Aorta (tissue), 5 donors: ENCODE measurements around the gene SMURF1. TPM values are rescaled to one million over a fixed set of nuclear protein-coding genes. Genes with fewer than 3 reads are reported as not detected.
A peak's percentile ranks its signal among the peaks of the same experiment; 100 is the strongest.

Source experiments
- ATAC-seq: fragments of 200-7000 bp; cut with Tn5 transposase; one replicate; pipeline ENCODE4 v1.9.1; 2022; ENCODE audit warnings: moderate library complexity; ENCODE audit not compliant: low FRiP score
- DNase-seq, 2 donors: peaks; one replicate each; pipeline ENCODE4 v3.0.0-alpha.2; 2020
- H3K27ac ChIP-seq, 2 donors: one replicate each; pipeline ENCODE4 v1.5.1; 2013; ENCODE audit warnings: low read length in 2 of 2, mild to moderate bottlenecking in 2 of 2, moderate library complexity in 2 of 2, control low read depth in 1 of 2, inconsistent platforms in 1 of 2, low read depth in 1 of 2
- H3K27me3 ChIP-seq, 2 donors: one replicate each; pipeline ENCODE4 v1.6.1; 2013; ENCODE audit warnings: control low read depth in 1 of 2, low read length in 1 of 2, mild to moderate bottlenecking in 1 of 2, moderate library complexity in 1 of 2; ENCODE audit not compliant: insufficient read depth in 2 of 2, control insufficient read depth in 1 of 2
- H3K36me3 ChIP-seq, 2 donors: one replicate each; pipeline ENCODE4 v1.6.1; 2013; ENCODE audit warnings: control low read depth in 1 of 2, low read length in 1 of 2, mild to moderate bottlenecking in 1 of 2; ENCODE audit not compliant: insufficient read depth in 2 of 2, control insufficient read depth in 1 of 2
- H3K4me1 ChIP-seq, 2 donors: one replicate each; pipeline ENCODE4 v1.6.1; 2013; ENCODE audit warnings: low read length in 2 of 2, control low read depth in 1 of 2, mild to moderate bottlenecking in 1 of 2, moderate library complexity in 1 of 2; ENCODE audit not compliant: insufficient read depth in 2 of 2, control insufficient read depth in 1 of 2
- H3K4me3 ChIP-seq, 2 donors: one replicate each; pipeline ENCODE4 v1.5.1; 2013; ENCODE audit warnings: low read length in 2 of 2, control low read depth in 1 of 2, mild to moderate bottlenecking in 1 of 2
- H3K9me3 ChIP-seq: one replicate; pipeline ENCODE4 v1.6.1; 2013; ENCODE audit warnings: mild to moderate bottlenecking, low read length; ENCODE audit not compliant: control insufficient read depth
- WGBS, 2 donors: extraction: QIAGEN DNeasy Blood & Tissue Kit; methylation state at CpG; one replicate each; pipeline ENCODE4 v1.1.7; 2013; 5-methylcytosine and 5-hydroxymethylcytosine counted together
- intact Hi-C, 2 donors: fragments of 100-400 bp; cut with DNase I; formaldehyde crosslinking; loops; one replicate each; pipeline versions ENCODE4 v1.14.2 to v1.15.0; 2022
- polyA plus RNA-seq, 2 donors: library from polyadenylated mRNA; stranded (reverse); fragments of 200-250 nt; gene quantifications; one replicate each; pipeline ENCODE4 v1.2.3, GENCODE V29; 2013
- total RNA-seq, 2 donors: library from RNA; stranded (reverse); fragmentation: NEBNext Ultra II Directional; extraction: Animal tissue kit (Norgen Biotek cat#: 25700); gene quantifications; one replicate each; pipeline ENCODE4 v1.2.1, GENCODE V29; 2021
- donor health status: healthy with polysubstance abuse.
- donor health status: Bipolar disorder and iron deficiency.
- donor health status: DM: no; HTN: no; CAD: no.
- donor health status: DM: no; HTN: no; CAD: no.
- donor health status: DM: yes; HTN: yes; CAD: no.

SMURF1 gene
- total and polyA plus RNA-seq, 4 donors, result 8.1 to 47.9 (median 30.5) TPM

DNA sequence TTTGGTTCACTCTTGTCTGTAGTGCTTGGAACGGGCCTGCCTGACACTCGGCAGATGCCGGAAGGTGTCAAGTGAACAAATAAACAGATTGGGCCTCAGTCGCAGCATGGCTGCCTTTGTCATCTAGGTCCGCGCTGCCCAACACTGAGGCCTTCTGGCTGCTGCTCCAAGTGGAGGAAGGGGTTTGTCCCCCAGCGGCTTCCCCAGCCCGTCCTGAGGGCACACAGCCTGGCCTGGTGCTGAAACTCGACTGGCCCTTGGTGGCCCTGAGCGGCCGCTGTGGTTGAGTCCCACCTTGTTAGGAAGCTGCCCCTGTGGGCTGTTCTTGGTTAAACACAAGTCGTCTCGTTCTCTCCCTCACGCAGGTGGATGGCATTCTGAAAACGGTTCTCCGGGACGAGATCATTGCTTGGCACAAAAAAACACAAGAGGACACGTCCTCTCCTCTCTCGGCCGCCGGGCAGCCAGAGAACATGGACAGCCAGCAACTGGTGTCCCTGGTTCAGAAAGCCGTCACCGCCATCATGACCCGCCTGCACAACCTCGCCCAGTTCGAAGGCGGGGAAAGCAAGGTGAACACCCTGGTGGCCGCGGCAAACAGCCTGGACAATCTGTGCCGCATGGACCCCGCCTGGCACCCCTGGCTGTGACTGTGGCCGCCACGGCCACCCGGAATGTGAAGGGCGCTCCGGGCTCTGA is 132.1 kb downstream of the SMURF1 start:
- H3K27ac ChIP-seq, result no peak overlapping the region
- H3K4me1 ChIP-seq, result no peaks in the 10 kb centered on the region
- no peaks in the 10 kb centered on the region for H3K27me3 ChIP-seq
- H3K9me3 ChIP-seq, result no peaks in the 10 kb centered on the region
- DNase-seq (peak in 1 of 2 donors; percentile 42), ATAC-seq (no peak)
- 94% methylated on average over 36 of the region's 36 CpGs for WGBS, 2 donors
- intact Hi-C loops, result no loop called here
- peaks cover 0 to 17% of the 10 kb centered on the region in 2 donors for H3K36me3 ChIP-seq
- H3K4me3 ChIP-seq, result no peak overlapping the region

DNA sequence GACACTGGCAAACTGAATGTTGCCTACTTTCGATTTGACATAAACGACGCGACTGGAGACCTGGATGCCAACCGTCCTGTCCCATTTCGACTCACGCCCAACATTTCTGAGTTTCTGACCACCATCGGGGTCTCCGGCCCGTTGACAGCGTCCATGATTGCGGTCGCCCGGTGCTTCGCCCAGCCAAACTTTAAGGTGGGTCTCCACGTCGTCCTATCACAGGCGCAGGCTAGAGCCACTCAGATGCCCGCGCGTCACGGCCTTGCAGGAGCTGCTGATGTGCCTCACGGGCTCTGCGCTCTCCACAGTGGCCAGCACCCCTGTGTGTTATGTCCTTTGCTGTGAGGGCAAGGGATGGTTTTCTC is 132.6 kb downstream of the SMURF1 start:
- H3K9me3 ChIP-seq, result no peaks in the 10 kb centered on the region
- intact Hi-C loops, result no loop called here
- peak in 1 of 2 donors; percentile 31 for DNase-seq
- H3K4me1 ChIP-seq, result no peaks in the 10 kb centered on the region
- H3K27me3 ChIP-seq, result no peaks in the 10 kb centered on the region
- 97 to 98% methylated on average over 24 of the region's 24 CpGs for WGBS, 2 donors
- peaks cover 0 to 19% of the 10 kb centered on the region in 2 donors for H3K36me3 ChIP-seq
- no peak overlapping the region for H3K4me3 ChIP-seq
- no peak for ATAC-seq
- no peak overlapping the region for H3K27ac ChIP-seq

DNA sequence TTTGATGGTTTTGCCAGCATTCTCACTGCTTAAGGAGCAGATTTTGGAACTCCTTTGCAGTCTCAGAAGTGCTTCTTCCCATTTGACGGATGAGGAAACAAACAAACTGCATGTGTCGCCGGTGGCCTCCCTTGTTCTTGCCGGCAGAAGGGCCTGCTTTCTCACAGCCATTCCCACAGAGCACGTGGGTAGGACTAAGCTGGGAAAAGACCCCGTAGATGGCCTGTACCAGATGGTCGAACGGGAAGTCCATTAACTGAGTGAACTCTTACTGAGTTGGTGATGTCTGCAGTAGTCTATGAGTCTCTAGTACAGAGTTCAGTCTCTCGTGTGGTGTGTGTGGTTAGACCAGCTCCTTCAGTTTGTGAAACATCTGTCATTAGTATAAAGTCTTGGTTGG is 133.6 kb downstream of the SMURF1 start:
- no peaks in the 10 kb centered on the region for H3K27me3 ChIP-seq
- DNase-seq, result no peak
- WGBS, 2 donors, result 88 to 90% methylated on average over 9 of the region's 9 CpGs
- peaks cover 4 to 24% of the 10 kb centered on the region in 2 donors for H3K36me3 ChIP-seq
- no peaks in the 10 kb centered on the region for H3K4me1 ChIP-seq
- H3K27ac ChIP-seq, result no peak overlapping the region
- H3K4me3 ChIP-seq, result no peak overlapping the region
- ATAC-seq, result no peak
- intact Hi-C loops, result no loop called here
- H3K9me3 ChIP-seq, result no peaks in the 10 kb centered on the region

DNA sequence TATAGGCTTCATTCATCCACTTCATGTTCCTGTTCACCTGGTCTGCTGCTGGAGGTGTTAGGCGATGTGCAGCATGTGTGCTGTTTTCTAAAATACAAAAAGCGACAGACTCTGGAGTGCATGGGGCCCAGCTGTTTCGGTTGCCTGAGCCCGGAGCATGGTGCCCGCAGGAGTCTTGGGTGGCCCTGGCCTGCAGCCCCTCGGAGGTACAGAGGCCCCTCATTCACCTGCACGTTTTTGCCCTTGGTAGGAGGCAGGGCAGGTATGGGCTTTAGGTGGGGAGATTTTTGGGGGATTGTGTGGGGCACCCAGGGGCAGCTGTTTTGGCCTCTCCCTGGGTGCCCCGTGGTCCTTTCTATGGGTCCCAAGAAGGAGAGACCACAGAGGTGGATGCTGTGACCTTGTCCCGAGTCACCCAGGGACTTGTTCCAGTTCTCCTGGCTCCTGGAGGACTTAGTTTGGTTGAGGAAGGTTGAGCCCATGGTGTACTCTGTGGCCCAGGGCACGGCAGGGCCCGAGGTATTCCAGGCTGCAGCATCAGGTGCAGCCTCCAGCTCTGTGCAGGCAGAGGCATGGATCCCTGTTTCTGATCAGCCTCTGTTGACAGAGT is 134.9 kb downstream of the SMURF1 start:
- intact Hi-C loops, result no loop called here
- 92% methylated on average over 11 of the region's 11 CpGs for WGBS, 2 donors
- Histone ChIP-seq H3K27ac (no peak overlapping the region), H3K4me3 (no peak overlapping the region), H3K27me3 (no peaks in the 10 kb centered on the region), H3K4me1 (no peaks in the 10 kb centered on the region), H3K9me3 (no peaks in the 10 kb centered on the region), H3K36me3 (peaks cover 5 to 25% of the 10 kb centered on the region in 2 donors)
- ATAC-seq (no peak), DNase-seq (peak in 1 of 2 donors; percentile 4)

DNA sequence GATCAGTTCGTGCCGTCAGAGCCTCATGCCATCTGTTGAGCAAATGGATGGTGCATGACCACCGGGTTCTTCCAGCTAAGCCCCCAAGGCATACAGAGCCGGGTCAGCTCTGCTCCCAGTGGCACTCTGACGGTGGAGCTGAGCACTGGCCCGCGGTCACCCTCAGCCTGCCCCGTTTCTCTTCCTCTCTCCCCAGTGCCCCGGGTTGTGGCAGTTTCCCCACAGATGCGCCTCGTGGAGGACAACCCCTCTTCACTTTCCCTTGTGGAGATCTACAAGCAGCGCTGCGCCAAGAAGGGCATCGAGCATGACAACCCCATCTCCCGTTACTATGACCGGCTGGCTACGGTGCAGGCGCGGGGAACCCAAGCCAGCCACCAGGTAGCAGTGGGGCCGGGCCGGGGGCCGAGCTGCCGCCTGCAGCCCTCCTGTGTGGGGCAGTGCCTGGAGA is 135.7 kb downstream of the SMURF1 start:
- no peaks in the 10 kb centered on the region for H3K27me3 ChIP-seq
- no peak overlapping the region for H3K4me3 ChIP-seq
- intact Hi-C loops, result no loop called here
- no peaks in the 10 kb centered on the region for H3K4me1 ChIP-seq
- peak in 1 of 2 donors; percentile 24 for DNase-seq
- peaks cover 5 to 25% of the 10 kb centered on the region in 2 donors for H3K36me3 ChIP-seq
- 92 to 95% methylated on average over 21 to 23 of the region's 23 CpGs for WGBS, 2 donors
- H3K27ac ChIP-seq, result no peak overlapping the region
- no peak for ATAC-seq
- no peaks in the 10 kb centered on the region for H3K9me3 ChIP-seq

DNA sequence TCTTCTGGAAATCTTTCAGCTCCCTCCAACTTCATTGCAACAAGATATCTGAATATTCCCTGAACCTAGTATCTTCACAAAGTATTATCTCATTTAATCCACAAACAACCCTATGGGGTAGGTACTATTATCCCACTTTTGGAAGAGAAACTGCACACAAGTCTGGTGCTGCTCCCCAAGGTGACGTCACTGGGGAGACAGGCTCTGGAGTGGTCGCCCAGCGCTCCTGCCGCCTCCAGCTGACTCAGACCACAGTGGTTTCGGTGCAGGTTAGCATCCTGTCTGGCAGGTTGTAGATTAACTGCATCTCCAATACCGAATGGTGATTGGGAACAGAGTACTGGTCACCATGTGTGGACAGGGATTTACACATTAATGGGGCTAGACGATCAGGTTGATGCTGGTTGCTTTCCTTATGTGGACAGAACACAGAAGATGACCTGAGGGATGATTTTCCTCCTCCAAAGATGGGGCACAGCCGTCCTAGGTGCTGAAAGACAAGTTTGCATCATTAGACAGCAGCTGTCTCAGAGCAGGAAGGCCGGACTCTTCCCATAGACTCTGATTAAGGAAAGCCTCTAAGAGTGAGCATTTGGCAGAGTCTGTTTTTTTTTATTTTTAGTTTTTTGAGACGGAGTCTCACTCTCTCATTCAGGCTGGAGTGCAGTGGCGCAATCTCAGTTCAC is 137.0 kb downstream of the SMURF1 start:
- Histone ChIP-seq H3K27ac (no peak overlapping the region), H3K4me1 (no peaks in the 10 kb centered on the region), H3K4me3 (no peak overlapping the region), H3K36me3 (peaks cover 5 to 27% of the 10 kb centered on the region in 2 donors), H3K27me3 (no peaks in the 10 kb centered on the region), H3K9me3 (no peaks in the 10 kb centered on the region)
- no peak for ATAC-seq
- WGBS, 2 donors, result 95 to 96% methylated on average over 11 of the region's 11 CpGs
- peak in 1 of 2 donors; percentile 7 for DNase-seq
- intact Hi-C loops, result no loop called here

DNA sequence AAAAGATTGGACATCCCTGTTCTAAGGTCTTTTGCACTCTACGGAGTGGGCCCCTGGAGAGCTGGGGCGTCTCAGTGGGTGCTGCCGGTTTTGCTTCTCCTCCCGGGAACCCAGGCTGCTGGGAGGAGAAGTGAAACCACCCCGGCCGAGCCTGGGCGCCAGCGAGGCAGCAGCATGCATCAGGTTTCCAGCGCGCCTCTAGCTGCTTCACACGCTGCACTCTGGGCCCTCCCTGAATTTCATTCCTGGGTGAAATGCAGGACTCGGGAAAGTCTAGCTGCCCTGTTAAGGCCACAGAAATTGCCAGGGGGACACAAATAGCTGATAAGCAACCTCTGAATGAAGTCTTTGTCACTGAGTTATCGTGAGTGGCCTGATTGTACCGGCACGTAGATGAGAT is 138.1 kb downstream of the SMURF1 start:
- H3K4me1 ChIP-seq, result no peaks in the 10 kb centered on the region
- H3K36me3 ChIP-seq, result peaks cover 5 to 22% of the 10 kb centered on the region in 2 donors
- intact Hi-C loops, result no loop called here
- DNase-seq, result peak in 1 of 2 donors; percentile 50
- H3K4me3 ChIP-seq, result no peak overlapping the region
- no peak for ATAC-seq
- no peaks in the 10 kb centered on the region for H3K27me3 ChIP-seq
- no peak overlapping the region for H3K27ac ChIP-seq
- 86 to 88% methylated on average over 15 of the region's 15 CpGs for WGBS, 2 donors
- no peaks in the 10 kb centered on the region for H3K9me3 ChIP-seq

DNA sequence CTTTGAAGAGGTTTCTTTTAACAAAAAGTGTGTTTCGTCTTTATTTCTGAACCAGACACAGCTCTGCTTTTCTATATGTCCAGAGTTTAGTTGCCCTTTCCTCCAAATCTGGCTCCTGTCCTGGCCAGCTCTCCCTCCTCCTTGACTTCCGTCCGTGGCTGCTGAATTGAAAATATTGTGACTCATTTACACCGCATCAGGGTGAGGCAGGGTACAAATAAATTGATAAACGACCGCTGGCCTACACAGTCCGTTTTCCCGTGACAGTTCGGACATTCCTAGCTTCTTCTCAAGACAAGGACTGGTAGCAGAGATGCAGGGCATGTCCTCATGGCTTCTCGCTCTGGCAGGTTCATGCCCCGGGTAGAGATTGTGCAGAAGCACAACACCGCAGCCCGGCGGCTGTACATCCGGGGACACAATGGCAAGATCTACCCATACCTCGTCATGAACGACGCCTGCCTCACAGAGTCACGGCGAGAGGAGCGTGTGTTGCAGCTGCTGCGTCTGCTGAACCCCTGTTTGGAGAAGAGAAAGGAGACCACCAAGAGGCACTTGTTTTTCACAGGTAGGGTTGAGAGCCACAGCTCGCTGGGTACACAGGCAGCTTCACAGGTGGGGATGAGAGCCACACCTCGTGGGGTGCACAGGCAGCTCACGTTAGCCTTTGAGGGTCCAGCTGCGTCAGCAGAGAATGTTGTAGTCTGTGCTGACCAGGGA is 139.0 kb downstream of the SMURF1 start:
- no peak overlapping the region for H3K27ac ChIP-seq
- intact Hi-C loops, result no loop called here
- ATAC-seq, result no peak
- H3K9me3 ChIP-seq, result no peaks in the 10 kb centered on the region
- DNase-seq, result peak in 1 of 2 donors; percentile 10
- H3K4me3 ChIP-seq, result no peak overlapping the region
- H3K4me1 ChIP-seq, result no peaks in the 10 kb centered on the region
- no peaks in the 10 kb centered on the region for H3K27me3 ChIP-seq
- peaks cover 5 to 22% of the 10 kb centered on the region in 2 donors for H3K36me3 ChIP-seq
- WGBS, 2 donors, result 90% methylated on average over 26 of the region's 26 CpGs
